ENCODE data around the gene ABTB2.

The ABTB2 gene

DNA sequence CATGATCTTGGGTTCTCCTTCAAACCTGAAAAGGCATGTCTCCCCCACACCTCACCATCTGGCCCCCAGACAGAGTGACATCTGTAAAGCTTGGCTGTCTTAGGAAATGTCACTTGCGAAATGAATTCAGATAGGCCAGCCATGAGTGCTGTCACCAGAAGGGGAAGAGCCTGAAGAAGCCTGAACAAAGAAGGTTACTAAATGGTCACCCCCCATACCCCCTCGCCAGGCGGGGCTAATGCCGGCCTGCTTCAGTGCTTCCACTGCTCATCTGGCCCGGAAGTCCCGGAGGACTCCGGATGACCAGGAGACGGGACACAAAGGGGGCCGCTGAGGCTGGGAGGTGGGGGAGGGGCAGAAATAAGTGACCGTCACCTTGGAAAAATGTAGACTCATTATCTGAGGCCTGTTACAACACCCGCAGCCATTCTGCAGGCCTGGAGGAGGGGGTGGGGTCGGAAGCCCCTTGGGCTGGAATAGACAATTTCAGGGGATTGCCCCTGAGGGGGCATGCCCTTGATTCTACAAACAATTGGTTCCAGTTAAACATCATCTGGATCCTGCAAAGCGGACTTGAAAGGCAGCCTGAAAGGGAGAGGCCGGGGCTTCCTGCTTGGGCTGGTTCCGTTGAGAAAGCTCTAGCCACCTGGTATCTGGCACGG, 209.2 kb downstream of the ABTB2 start:
- DNase-seq (ENCODE audit: low spot score) = no peak

DNA sequence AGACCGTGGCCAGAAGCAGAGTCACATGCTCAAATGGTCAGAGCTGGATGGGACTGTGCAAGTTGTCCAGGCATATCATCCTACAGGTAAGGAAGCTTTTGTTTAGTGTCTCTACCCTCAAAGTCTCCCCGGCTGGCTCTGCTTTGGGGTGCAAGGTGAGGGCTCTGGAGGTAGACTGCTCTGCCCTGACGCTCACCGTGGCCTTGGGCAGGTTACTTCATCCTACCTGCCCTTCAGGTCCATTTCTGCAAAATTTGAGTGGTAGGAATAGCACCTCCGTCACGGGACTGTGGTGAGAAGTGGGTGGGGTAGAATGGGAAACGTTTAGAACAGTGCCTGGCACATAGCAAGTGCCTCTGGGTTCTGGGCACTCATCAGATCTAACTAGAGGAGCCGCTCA, 210.2 kb downstream of the ABTB2 start:
- no peak for DNase-seq (ENCODE audit: low spot score)

DNA sequence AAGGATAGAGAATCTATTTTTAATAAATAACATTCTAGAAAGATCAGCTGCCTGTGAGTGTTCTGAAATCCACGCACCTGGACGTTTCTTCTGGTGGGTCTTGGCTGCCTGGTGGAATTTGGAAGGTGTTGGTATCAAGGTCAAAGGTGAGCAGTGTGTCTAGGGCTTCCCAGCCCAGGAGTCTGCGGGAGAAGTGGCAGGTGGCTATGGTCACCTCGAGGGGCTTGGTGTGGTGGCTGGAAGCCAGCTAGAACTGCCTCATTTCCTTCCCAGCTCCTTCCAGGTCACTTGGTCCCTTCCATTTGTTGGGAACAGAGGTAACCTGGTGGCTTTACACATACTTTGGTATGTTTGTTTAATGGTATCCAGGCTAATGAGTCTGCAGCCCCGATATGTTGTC, 210.9 kb downstream of the ABTB2 start:
- DNase-seq (ENCODE audit: low spot score) = no peak

DNA sequence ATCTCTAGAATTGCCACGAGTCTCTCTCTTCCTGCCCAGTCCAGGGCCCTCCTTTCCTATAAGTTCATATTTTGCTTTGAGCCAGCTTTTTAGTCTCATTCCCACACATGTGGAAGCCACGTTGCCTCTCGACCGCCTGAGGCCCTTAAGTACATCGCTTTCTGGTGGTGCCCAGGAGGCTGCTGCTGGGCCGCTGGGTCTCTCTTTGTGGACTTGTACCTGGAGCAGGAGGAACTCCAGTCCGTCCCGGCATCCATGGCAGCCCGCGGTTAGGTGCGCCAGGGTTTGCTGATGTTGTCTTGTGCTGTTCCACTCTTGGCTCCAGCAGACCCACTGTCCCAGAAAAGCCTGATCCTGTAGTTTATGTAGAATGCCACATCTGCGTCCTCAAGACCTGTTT, 211.4 kb downstream of the ABTB2 start:
- DNase-seq (ENCODE audit: low spot score) = no peak

DNA sequence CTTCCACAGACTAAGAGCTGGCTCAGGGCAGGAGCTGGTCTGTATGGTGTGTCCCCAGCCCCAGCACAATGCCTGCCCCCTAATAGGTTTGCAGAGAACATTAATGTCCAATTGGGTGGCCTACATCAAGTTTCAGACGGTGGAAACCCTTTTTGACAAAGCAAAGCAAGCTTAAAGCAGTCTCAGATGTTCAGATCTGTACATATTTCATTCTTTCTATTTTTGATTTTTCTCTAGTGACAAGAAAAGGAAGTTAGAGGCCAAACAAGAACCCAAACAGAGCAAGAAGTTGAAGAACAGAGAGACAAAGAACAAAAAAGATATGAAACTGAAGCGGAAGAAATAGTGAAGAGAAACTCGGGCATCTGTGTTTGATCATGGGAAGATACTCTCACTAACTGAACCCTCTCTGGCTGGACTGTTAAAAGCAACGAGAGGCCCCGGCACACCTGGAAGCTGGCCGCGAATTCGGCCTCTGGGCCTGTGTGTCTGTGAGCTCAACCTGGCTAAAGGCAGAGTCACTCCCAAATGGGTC, 211.9 kb downstream of the ABTB2 start:
- DNase-seq (ENCODE audit: low spot score) = no peak

DNA sequence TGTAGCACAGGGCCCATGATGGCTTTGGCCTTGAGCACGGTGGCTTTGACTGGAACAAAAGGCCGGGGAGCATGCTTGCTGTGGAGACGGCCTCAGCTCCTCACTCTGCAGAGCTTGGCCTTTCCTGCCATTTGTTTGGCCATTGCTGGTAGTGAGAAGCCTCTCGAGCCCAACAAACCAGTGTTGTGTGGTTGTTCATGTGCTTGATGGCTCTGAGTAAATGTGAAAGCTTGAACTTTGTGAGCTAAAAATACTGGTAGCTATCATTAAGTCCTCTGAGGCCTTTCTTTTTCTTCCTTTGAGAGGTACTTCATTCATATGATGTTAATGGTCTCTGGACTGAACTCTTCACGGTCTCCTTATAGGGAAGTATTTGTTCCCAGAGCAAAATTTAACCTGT, 212.7 kb downstream of the ABTB2 start:
- no peak for DNase-seq (ENCODE audit: low spot score)

DNA sequence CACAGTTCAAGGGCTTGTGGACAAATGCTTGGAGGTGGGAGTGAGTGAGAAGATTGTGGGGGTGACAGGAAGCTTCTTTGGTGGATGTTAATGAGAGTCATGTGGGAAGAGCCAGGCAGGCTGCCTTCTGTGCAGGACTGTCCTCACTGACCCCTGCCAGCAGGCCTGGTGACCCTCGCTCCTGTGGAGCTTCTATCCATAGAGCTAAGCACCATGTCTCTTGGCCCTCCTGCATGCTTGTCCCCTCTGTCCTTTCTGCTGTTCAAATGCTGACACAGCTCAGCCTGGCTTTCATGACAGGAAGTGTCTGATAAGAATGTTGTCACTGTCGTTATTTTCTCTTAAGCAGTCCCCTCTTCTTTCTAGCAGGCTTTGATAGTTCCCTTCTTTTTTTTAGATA, 214.8 kb downstream of the ABTB2 start:
- no peak for DNase-seq (ENCODE audit: low spot score)

DNA sequence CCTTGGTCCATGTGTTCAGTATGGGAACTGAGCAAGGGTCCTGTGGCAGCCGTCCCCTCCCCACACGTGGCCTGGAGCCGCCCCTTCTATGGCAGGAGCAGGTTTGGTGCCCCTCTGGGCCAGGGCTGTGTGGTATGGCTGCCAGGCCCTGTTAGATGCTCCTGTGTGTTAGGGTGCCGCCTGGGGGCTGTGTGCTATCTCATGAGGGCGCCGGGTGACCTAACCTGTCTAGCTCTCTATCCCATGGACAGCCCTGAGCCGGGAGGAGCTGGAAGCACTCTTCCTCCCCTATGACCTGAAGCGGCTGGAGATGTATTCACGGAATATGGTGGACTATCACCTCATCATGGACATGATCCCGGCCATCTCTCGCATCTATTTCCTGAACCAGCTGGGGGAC, 217.7 kb downstream of the ABTB2 start:
- no peak for DNase-seq (ENCODE audit: low spot score)

DNA sequence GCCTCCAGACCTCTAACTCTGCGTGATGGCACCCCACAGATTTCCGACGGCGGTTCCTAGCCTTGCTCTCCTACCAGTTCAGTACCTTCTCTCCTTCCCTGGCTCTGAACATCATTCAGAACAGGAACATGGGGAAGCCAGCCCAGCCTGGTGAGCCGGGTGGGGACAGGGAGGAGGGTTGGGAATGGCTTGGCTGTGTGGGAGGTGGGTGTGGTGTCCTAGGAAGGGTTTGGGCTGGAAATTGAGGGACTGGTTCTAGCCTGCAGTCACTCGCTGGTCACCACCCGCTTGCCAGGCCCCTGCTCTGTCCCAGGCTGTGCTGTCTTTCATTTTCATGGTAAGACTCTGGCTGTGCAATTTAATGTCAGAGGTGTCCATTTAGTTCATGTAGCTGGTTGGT, 218.5 kb downstream of the ABTB2 start:
- DNase-seq (ENCODE audit: low spot score) = no peak

DNA sequence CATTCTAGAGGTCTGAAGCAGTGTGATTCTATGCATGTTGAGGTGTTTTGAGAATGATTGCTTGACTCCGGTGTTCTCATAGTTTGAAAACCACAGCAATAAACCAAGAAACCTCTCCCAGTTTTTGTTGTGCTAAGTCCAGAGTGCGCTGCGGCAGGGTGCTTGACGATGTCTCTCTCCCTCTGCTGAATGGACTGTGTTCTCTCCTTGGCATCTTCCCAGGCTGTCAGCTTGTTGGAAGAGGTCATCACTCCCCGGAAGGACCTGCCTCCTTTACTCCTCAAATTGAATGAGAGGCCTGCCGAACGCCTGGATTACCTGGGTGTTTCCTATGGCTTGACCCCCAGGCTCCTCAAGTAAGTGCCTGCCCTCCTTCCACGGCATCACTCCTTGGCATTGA, 221.4 kb downstream of the ABTB2 start:
- DNase-seq (ENCODE audit: low spot score) = no peak

DNA sequence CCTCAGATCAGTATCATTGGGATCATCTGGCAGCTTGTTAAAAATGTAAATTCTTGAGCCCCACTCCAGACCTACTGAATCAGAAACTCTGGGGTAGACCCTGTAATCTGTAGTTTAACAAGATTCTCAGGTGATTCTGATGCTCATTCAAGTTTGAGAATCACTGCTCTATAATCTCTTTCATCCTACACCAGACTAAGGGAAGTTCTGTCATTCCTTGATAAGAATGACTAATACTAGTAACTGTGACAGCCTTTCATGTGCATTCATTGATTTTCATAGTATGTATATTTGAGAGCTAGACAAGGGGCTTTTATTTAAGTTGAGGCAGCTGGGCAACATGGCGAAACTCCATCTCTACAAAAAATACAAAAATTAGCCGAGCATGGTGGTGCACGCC, 222.4 kb downstream of the ABTB2 start:
- no peak for DNase-seq (ENCODE audit: low spot score)

DNA sequence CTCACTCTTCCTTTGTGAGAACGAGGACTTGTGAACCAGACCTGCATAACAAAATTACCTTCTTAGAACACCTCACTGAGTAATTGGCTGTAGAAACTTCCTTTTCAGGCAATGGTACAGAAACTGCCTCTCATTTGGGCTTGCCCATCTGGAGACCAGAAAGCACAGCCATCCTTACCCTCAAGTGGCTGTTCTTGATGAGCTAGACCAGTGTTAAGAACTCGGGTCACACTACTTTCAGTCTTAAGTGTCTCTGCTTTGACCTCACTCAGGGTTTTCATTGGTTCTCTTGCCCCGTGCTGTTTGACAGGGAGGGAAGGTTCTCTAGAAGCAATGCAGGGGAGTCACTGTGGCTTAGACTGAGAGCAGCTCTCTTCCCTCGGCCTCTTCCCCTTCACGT, 223.0 kb downstream of the ABTB2 start:
- DNase-seq (ENCODE audit: low spot score) = no peak

DNA sequence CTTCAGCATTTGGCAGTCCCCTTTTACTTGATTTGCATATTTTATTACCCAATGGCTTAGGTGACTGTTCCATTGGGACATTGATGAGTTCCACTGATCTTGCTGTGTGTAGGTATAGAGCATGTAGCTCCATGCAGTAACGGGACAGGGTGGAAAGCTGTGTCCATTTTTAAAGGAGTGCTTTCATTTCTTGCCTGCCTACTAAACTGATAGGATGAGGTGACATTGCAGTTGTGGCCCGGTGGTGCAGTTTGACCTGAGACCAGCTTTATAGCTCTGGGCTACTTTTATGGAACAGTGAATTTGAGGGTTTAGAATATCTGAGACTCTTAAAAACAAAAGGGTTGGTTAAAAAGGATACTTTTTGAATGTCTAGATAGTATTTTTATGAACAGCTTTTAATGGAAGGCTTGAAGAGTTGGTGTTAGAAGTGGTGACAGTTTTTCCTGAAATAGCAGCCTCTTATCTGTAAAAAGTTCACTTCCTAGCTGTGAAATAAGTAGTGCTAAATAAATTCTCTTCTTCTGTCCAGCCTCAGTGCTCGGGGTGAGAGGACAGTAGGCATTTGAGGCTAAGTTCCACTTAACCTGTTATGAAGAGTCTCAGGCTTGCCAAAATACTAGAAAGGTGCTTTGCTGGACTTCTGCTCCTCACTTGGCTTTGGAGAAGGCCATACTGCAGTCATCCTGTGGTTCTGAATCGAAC, 225.4 kb downstream of the ABTB2 start:
- DNase-seq (ENCODE audit: low spot score) = no peak

DNA sequence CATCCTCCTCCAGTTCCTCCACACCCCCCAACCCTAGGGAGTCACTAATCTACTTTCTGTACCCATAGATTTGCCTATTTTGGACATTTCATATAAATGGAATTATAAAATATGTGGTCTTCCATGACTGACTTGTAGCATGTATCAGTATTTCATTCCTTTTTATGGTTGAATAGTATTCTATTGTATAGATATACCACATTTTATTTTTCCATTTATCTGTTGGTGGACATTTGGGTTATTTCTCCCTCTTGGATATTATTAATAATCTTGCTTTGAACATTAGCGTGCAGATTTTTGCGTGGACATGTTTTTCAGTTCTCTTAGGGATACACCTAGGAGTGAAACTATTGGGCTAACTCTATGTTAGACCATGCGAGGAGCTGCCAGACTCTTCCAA, 229.0 kb downstream of the ABTB2 start:
- DNase-seq (ENCODE audit: low spot score) = no peak

DNA sequence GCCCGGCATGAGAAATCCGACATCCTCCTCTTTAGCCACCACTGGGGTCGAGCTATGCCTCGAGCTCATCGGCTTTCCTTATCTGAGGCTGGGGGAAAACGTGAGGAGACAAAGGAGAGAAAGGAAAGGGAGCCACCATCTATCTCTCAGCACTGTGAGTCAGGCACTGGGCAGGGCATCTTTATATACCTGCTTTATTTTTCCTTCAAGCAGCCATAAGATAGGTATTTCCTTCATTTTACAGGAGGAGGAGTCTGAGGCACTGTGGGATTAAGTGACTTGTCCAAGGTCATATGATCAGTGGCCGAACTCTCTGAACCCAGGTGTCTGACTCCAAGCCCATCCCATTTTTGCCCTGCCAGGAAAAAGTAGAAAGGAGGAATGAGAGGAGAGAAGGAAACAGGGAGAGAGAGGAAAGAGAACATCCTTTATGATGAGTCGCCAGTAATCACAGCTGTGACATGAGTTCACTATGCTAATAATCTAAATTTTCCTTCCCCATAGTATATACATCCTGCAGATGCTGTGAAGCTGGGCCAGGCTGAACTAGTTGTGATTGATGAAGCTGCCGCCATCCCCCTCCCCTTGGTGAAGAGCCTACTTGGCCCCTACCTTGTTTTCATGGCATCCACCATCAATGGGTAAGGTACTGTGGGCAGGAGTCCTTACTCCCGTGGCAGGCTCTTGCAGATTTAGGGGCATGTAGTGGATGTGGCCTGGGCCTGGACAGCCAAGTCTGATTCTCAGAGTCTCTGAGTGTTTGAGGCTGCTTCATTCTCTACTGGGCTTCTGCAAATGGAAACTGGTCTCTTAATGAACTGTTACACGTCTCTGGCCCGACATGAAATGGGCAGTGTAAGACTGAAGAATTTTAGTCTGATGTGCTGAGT, 230.6 kb downstream of the ABTB2 start:
- no peak for DNase-seq (ENCODE audit: low spot score)

DNA sequence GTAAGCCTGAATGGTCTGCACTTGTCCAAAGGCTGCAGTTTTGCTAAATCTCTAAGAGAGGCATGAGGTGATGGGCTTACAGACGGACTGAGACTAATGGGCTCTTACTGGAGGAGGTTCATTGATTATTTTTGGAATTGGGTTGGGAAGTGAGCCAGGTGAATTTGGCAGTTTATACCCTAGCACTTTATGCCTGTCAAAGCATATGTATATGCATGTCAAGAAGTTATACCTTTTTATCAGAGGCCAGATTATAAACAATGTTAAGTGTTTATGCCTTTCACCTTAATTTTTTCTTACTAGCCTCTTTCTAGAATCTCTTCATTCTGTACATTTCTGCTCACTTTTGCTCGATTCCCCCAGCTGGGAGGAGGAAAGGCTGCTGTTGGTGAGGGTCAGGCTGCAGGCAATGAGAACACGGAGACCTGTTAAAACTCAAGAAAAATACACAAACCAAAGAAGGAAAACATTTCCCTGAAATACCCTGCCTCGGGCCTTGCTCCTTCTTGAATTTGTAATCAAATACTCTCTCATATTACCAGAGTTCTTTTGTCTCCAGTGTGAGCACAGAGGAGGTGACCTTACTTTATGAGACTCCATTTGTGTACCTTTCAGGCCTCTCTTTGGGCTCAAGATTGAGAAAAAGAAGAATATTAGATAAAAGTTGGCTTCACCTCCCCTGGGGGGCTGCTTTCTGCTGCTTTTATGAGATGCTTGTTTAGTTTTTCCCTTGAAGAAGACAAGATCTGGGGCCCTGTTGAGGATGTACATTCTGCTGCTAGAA, 232.7 kb downstream of the ABTB2 start:
- no peak for DNase-seq (ENCODE audit: low spot score)

DNA sequence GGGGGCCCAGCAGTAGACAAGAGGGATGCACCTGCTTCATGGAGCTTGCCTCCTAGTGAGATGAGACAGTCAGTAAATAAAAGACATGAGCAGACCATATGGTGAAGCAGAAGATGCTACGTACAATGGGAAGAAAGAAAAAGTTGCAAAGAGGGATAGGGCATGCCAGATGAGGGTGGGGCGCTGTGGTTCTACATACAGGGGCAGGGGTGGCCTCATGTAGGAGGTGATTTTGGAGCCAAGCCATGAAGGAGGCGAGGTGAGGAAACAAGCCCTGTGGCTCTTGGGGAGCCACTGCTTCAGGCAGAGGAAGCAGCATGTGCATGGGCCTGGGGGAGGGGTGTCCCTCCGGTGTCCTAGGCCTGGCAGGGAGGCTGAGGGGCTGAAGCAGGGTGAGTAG, 237.2 kb downstream of the ABTB2 start:
- no peak for DNase-seq (ENCODE audit: low spot score)

DNA sequence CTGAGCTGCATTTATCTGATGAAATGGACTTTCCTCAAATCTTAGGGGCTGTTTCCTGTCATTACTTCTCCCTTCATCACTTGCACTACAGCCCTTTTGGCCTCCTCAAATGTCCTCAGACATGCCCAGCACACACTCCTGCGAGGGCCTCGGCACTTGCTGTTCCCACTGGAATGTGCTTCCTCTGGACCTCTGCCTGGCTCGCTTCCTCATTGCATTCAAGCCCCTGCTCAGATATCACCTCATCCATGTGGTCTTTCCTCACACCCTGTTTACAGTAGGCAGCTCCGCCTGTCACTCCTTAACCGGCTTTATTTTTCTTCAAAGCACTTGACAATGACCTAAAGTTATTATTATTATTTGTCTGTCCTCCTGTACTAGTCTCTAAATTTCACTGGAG, 243.3 kb downstream of the ABTB2 start:
- DNase-seq (ENCODE audit: low spot score) = no peak

DNA sequence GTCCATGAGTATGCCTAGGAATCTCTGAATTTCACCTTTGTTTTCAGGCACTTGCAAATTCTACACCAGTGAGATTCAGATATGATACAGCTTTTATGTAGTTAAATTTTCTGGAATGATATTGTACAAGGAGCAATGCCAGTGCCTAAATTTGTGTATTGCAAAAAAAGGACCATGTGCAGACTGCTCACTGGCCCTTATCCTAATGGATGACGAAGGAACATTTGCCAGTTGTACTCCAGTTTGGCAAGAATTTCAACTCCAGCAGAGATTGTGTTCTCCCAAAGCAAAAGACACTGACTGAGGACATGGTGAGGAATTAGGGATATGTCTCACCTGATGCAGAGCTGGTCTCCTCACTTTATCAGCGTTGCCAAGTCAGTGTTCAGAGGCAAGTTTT, 243.8 kb downstream of the ABTB2 start:
- DNase-seq (ENCODE audit: low spot score) = no peak

DNA sequence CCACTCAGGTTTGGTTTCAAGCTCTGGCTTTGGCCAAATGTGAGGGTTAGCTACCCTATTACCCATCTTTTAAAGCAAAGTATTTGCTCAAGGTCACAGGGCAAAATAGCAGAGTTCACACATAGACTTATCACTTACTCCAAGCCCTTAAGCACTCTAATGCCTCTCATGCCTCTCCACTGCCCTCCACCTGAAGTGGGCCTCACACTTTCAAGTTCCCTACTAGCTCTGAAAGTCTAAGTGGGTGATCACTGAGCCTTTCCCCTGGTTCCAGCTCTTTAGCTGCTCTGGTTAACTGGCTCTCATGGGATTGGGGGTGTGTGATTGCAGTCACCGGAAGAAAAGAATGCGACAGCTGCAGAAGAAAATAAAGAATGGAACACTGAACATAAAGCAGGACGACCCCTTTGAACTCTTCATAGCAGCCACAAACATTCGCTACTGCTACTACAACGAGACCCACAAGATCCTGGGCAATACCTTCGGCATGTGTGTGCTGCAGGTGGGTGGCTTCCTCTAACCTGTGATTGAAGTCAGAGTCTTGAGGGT, 246.0 kb downstream of the ABTB2 start:
- no peak for DNase-seq (ENCODE audit: low spot score)

DNA sequence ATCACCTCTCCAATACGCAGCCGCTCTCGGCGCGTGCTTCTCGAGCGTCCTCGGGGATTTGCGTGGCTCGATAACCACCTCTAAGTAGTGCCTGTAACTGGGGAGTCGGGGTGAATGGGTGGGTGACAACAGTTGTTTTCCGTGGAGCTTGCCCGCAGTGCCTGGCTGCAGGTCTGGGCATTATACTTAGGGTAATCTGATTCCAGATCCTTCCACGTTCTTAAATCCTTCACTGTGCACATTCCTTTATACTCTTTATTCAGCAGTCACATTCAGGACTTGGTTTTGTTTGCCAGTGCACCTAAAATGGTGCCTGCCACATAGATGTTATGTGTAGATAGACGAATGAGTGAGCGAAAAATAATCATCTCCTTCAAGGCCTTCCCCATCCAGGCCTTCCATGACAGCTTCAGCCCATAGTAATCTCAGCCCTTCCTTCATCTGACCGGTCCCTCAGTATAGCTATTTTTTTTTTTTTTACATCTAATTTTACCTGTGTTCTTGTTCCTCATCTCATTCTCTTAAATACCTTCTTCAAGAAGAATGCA, 251.8 kb downstream of the ABTB2 start:
- DNase-seq (ENCODE audit: low spot score) = no peak

Measured in globus pallidus (tissue), 1 donor.